Renal cortex interstitium (tissue), 15 donors: ENCODE data around the gene MAP1LC3A. TPM values are rescaled to one million over a fixed set of nuclear protein-coding genes. Genes with fewer than 3 reads are reported as not detected.
A peak's percentile ranks its signal among the peaks of the same experiment; 100 is the strongest.
"Not testable (repeated sequence)": the region's sequence is repeated elsewhere in the genome, so short reads cannot be mapped to it uniquely, and the experiment has no call there.

Experiments
- DNase-seq, 11 donors: peaks; one replicate each; pipeline ENCODE4 v3.0.0-alpha.2; 2013; ENCODE audit warnings: low read depth in 9 of 11, low spot score in 4 of 11; ENCODE audit errors: extremely low read depth in 1 of 11
- long read RNA-seq, 16 experiments: transcript quantifications; one replicate each; lab custom pipeline, GENCODE V29; 2026
- polyA plus RNA-seq, 3 donors: library from polyadenylated mRNA; unstranded; fragments of 120-200 nt; gene quantifications; one replicate each; pipeline ENCODE4 v1.2.1, GENCODE V29; 2013; ENCODE audit not compliant: insufficient read length in 3 of 3

The MAP1LC3A gene
- polyA plus RNA-seq: 10 to 100 TPM; 17.7 to 38.7 (median 31.7) TPM
- long read RNA-seq, donor 1, transcript MAP1LC3A-201 (4 exons, 1,574 nt): major isoform, 12 of 16 reads
- long read RNA-seq, donor 1, partial matches to known transcripts: 0 of 16 reads
- long read RNA-seq, donor 1, other reads (novel, unspliced or antisense): 0 of 16 reads
- long read RNA-seq, donor 2, transcript MAP1LC3A-201 (4 exons, 1,574 nt): major isoform, 18 of 27 reads
- long read RNA-seq, donor 2, partial matches to known transcripts: 8 of 27 reads
- long read RNA-seq, donor 2, other reads (novel, unspliced or antisense): 0 of 27 reads
- long read RNA-seq, donor 3, transcript MAP1LC3A-201 (4 exons, 1,574 nt): major isoform, 31 of 33 reads
- long read RNA-seq, donor 3, partial matches to known transcripts: 0 of 33 reads
- long read RNA-seq, donor 3, other reads (novel, unspliced or antisense): 0 of 33 reads
- long read RNA-seq, donor 4, transcript MAP1LC3A-201 (4 exons, 1,574 nt): major isoform, 26 of 33 reads
- long read RNA-seq, donor 4, partial matches to known transcripts: 5 of 33 reads
- long read RNA-seq, donor 4, other reads (novel, unspliced or antisense): 0 of 33 reads
- long read RNA-seq, donor 5, transcript MAP1LC3A-201 (4 exons, 1,574 nt): major isoform, 65 of 83 reads
- long read RNA-seq, donor 5, partial matches to known transcripts: 14 of 83 reads
- long read RNA-seq, donor 5, other reads (novel, unspliced or antisense): 0 of 83 reads
- long read RNA-seq, donor 6, transcript MAP1LC3A-201 (4 exons, 1,574 nt): major isoform, 24 of 31 reads
- long read RNA-seq, donor 6, partial matches to known transcripts: 6 of 31 reads
- long read RNA-seq, donor 6, other reads (novel, unspliced or antisense): 0 of 31 reads
- long read RNA-seq, donor 7, transcript MAP1LC3A-201 (4 exons, 1,574 nt): major isoform, 30 of 31 reads
- long read RNA-seq, donor 7, partial matches to known transcripts: 0 of 31 reads
- long read RNA-seq, donor 7, other reads (novel, unspliced or antisense): 0 of 31 reads
- long read RNA-seq, donor 8, transcript MAP1LC3A-201 (4 exons, 1,574 nt): major isoform, 42 of 60 reads
- long read RNA-seq, donor 8, partial matches to known transcripts: 15 of 60 reads
- long read RNA-seq, donor 8, other reads (novel, unspliced or antisense): 0 of 60 reads
- long read RNA-seq, donor 9, transcript MAP1LC3A-201 (4 exons, 1,574 nt): major isoform, 23 of 26 reads
- long read RNA-seq, donor 9, partial matches to known transcripts: 0 of 26 reads
- long read RNA-seq, donor 9, other reads (novel, unspliced or antisense): 0 of 26 reads
- long read RNA-seq, donor 10, transcript MAP1LC3A-201 (4 exons, 1,574 nt): major isoform, 20 of 21 reads
- long read RNA-seq, donor 10, partial matches to known transcripts: 0 of 21 reads
- long read RNA-seq, donor 10, other reads (novel, unspliced or antisense): 0 of 21 reads
- long read RNA-seq, donor 11, transcript MAP1LC3A-201 (4 exons, 1,574 nt): major isoform, 17 of 19 reads
- long read RNA-seq, donor 11, partial matches to known transcripts: 0 of 19 reads
- long read RNA-seq, donor 11, other reads (novel, unspliced or antisense): 0 of 19 reads
- long read RNA-seq, donor 12, transcript MAP1LC3A-201 (4 exons, 1,574 nt): major isoform, 11 of 11 reads
- long read RNA-seq, donor 12, partial matches to known transcripts: 0 of 11 reads
- long read RNA-seq, donor 12, other reads (novel, unspliced or antisense): 0 of 11 reads
- long read RNA-seq, donor 13, transcript MAP1LC3A-201 (4 exons, 1,574 nt): major isoform, 27 of 45 reads
- long read RNA-seq, donor 13, partial matches to known transcripts: 13 of 45 reads
- long read RNA-seq, donor 13, other reads (novel, unspliced or antisense): 0 of 45 reads
- long read RNA-seq, donor 14, transcript MAP1LC3A-201 (4 exons, 1,574 nt): major isoform, 13 of 15 reads
- long read RNA-seq, donor 14, partial matches to known transcripts: 0 of 15 reads
- long read RNA-seq, donor 14, other reads (novel, unspliced or antisense): 0 of 15 reads
- long read RNA-seq, donor 15, transcript MAP1LC3A-201 (4 exons, 1,574 nt): major isoform, 12 of 15 reads
- long read RNA-seq, donor 15, partial matches to known transcripts: 0 of 15 reads
- long read RNA-seq, donor 15, other reads (novel, unspliced or antisense): 0 of 15 reads
- long read RNA-seq, donor 16, transcript MAP1LC3A-203 (5 exons, 698 nt): minor isoform, 6 of 64 reads
- long read RNA-seq, donor 16, transcript MAP1LC3A-201 (4 exons, 1,574 nt): major isoform, 46 of 64 reads
- long read RNA-seq, donor 16, partial matches to known transcripts: 11 of 64 reads
- long read RNA-seq, donor 16, other reads (novel, unspliced or antisense): 0 of 64 reads

DNA sequence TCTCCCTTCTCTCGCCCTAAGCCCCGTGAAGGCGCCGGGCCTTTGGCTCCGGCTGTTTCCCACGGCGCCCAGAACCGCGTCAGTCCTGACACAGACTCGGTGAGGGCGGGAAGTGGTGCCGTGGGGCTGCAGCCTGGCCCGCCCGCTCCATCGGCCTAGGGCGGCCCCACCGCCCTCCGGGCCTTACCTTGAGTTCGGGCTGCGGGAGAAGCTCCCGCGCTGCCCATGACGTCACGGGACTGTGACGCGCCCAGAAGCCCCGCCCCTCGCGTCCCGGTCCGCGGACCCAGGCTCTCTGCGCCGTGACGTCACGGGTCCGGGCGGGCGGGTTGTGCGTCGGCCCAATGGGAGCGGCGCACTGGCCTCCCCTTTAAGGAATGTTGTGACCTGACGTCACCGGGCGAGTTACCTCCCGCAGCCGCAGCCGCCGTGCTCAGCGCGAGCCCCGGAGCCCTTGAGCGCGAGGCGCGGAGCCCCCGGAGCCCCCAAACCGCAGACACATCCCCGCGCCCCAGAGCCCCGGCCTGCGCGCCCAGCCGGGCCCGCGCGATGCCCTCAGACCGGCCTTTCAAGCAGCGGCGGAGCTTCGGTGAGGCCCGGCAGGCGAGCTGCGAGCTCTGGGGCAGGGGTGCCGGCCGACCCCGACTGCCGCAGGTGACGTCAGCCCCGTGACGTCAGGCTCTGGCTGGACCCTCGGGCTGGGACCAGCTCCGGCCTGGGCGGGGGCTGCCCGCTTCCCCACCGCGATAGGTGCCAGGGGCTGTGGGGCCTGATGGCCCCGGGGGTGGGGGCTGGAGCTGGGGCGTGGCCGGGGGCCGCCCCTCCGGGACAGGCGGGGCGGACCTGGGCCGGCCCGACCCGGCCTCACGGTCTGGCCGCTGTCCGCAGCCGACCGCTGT is at the start of gene MAP1LC3A:
TSS of gene MAP1LC3A (plus strand) at position 399 of the 899 bp plus-strand sequence. CDS start at position 550, 151 bp downstream.
- DNase-seq: peak; percentile 75 to 92 (median 86)

DNA sequence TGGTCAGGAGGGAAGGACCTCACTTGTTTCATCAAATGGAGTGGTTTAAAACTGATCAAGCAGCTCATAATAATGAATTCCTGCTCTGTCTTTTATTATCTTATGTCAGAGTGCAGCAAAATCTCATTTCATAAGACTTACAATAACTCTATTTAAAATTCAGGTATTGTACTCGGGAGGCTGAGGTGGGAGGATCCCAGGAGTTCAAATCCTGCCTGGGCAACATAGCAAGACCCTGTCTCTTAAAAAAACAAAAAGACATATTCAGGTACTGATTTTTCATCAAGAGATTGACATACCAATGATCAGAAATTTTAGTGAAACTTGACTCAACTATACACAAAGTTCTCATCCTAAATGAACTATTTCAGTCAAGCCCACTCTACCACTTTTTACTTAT is 47.9 kb upstream of the MAP1LC3A start:
- DNase-seq: no peak

DNA sequence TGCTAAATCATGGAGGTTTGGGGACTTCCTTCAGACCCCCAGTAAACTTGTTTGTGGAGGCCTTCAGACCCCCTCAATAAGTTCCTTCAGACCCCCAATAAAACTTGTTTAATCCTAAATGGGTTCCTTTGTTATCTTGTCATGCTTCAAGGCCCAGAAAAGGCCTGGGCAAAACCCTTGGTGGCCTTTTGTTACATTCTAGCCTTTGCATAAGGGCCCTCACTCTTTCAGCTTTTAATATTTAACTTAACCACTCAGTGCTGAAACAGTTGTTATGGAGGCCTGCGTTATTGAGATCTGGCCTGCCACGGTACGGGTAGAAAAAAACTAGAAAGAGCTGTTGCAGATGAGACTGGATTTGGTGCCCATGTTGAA is 46.6 kb upstream of the MAP1LC3A start:
- DNase-seq: peak in 1 of 11 donors; percentile 11

DNA sequence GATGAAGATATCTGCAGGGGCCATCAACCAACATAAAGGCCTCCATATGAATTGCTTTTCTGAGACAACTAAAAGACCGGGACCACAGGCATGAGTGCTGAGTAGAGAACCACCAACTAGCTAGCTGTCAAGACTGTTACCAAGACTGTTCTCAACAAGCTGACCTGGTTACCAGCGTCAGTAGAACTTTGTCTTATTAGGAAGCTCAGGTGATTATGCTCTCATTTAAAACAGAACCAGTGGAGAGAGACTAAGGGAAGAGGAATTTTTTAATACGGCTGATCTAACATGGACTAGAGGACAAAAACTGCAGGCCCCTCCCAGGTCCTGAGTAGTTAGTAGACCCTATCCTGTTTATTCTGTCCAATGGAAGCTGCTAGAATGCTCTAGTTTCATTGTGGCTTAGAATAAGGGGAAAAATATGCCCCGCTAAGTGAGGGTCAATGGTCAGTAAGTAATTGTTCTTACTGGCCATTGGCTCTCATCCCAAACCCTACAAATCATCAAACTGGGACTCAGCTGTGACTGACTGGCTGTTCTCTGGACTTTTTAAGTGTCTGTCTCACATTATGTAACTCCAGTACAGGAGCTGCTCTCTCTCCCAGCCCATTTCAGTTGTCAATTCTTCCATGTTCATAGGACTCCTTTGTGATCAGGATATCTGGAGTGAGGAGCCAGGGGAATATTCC is 46.1 kb upstream of the MAP1LC3A start:
- DNase-seq: peak in 1 of 11 donors; percentile 11

DNA sequence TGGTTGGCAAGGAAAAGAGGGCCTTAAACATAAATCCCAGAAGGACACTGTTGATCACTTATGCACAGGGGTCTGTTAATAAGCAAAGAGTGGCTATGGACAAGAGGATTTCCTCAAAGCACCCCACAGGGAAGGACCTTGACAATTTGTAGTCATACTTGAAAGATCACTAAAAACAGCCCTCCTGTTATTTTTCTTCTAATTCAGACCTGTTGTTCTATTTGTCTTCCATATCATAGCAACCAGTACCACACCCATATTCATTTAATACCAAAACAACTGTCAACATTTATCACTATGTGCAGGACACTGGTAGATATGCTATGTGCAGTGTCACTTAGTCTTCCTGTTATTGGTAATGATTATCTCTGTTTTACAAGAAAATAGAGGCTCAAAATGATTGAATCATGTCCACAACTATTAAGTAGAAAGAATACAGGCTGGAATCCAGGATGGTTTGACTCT is 45.5 kb upstream of the MAP1LC3A start:
- DNase-seq: no peak

DNA sequence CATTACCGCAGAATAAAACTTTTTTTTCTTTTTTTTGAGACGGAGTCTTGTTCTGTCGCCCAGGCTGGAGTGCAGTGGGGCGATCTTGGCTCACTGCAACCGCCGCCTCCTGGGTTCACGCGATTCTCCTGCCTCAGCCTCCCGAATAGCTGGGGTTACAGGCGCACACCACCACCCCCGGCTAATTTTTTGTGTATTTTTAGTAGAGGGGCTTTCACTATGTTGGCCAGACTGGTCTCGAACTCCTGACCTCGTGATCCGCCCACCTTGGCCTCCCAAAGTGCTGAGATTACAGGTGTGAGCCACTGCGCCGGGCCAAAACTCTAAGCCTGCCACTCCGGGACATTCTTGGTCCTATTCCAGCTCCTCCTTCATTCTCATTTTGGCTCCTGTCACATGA is 44.5 kb upstream of the MAP1LC3A start:
- not testable (repeated sequence) for DNase-seq

DNA sequence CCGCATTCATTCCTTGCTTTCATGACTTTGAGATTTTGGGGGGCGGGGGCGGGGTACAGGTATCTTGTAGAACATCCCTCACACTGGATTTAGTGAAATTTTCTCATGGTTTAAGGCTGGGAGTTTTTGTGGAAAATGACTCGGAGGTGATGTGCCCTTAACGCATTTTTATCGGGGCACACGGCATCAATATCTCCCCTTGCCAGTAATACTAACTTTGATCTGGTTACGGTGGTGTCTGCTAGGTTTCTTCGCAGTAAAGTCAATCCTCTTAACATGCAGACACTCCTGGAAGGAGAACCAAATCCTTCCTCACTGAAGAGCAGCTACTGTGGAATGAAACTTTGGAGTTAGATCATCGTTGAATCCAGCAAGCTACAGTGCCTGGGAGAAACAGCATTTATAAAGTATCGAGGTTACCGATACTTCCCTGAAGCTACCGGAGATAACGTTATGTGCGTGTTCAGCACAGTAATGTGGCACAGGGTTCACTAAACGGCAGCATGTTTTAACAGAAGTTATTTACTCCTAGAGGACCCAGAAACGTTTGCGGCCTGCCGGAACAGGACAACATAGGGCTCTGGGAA is 43.5 kb upstream of the MAP1LC3A start:
- no peak for DNase-seq

DNA sequence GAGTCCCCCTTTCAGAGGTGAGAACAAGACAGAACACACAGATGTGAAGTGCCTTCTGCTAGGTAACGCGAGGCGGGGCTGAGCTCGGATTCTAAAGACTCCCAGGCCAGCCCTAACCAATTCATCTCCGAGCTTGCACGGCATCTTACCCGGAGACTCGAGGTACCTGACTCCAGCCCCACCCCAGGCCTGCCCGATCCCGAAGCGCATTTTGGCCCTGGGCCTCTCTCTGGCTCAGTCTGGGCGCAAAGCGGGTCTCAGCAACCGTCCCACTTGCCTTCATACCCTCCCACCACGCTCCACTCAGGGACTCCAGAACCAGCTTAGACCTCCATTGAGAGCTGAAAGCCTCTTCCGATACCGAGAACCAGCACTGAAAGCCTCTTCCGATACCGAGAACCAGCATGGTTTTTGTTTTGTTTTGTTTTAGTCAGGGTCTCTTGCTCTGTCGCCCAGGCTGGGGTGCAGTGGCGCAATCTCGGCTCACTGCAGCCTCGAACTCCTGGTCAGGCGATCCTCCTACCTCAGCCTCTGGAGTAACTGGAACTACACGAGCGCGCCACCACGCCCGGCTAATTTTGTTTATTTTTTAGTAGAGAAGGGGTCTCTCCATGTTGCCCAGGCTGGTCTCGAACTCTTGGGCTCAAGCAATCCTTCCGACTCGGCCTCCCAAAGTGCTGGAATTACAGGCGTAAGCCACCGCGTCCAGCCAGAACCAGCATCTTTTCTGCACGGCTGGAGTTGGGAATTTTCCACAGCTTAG is 42.9 kb upstream of the MAP1LC3A start:
- DNase-seq: peak in 5 of 11 donors; percentile 41 to 64 (median 48)

DNA sequence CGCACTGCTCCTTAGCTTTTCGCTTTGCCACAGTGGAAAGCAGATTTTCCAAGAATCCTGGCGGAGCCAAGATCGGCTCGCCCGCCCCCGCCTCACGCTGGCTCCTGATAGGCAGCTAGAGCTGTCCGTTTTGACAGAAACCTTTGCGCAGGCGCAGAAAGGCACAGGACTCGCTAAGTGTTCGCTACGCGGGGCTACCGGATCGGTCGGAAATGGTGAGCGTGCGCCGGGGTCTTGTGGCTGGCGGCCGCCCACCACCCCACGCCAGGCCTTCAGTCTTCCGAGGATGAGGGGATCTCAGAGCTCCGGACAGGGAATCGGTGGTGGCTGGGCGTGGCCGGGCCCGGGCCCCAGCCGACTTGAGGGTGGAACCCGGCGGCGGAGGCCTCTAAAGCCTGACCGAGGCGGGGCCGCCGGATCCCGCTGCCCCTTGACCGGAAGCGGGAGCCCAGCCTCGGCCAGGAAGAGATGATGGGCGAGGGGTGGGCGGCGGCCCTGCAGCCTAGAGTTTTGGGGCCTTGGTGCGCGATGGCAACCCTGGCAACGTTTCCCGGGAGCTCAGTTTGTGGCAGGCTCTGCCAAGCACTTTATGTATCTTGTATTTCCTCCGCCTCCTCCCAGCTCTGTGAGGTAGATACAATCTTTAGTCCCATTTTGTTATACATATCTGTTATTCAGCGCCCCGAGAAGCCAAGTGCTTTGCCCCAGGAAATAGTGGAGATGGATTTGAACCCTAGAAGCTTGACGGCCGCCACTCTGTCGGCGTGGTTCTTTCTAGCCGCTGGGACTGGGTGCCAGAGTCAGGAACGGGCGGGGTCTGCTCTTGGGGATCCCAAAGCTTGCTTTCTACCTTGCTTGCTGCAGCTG is 42.0 kb upstream of the MAP1LC3A start, which contains the start of gene DYNLRB1:
TSS of gene DYNLRB1 (plus strand) at position 176 of the 867 bp plus-strand sequence. CDS start at position 213, 37 bp downstream.
- DNase-seq: peak; percentile 94 to 98 (median 96)

DNA sequence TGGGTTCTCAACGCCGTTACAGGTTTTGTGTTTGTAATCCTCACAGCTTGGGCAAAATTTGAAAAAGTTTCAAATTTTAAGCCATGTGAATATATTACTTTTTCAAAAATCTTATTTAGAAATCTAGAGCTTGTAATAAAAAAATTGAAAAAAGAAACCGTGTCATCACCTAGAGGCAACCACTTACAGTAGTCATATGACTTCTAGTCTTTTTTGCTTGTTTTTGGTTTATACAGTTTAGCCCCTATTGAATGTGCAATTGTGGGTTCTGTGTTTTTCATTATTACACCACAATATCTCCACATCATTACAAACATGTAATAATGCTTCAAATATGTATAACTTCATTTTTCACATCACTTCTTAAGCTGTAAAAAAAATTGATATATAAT is 41.4 kb upstream of the MAP1LC3A start:
- DNase-seq: no peak

DNA sequence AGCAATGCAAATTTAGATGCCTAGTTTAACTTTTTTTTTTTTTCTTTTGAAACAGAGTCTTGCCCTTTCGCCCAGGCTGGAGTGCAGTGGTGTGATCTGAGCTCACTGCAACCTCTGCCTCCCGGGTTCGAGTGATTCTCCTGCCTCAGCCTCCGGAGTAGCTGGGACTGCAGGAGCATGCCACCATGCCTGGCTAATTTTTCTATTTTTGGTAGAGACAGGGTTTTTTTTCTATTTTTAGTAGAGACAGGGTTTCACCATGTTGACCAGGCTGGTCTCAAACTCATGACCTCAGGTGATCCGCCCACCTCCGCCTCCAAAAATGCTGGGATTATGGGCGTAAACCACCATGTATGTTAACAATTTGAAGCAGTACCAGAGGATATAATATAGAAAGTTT is 39.7 kb upstream of the MAP1LC3A start:
- not testable (repeated sequence) for DNase-seq

DNA sequence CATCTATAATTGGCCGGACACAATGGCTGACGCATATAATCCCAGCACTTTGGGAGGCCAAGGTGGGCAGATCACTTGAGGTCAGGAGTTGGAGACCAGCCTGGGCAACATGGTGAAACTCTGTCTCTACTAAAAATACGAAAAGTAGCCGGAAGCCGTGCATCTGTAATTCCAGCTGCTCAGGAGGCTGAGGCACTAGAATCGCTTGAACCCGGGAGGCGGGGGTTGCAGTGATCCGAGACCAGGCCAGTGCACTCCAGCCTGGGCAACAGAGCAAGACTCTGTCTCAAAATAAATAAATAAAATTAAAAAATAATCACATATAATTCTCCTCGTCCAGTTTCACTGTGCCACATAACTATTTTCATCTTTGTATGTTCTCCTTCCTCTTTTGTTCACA is 38.7 kb upstream of the MAP1LC3A start:
- not testable (repeated sequence) for DNase-seq
